Activated CD4-positive, CD25-positive, alpha-beta regulatory T cell treated with anti-CD3 and anti-CD28 coated beads, Interleukin-2, amount 50 U/mL, for 24 hours (primary cell): Measurements from ENCODE around the gene SHROOM3.
"Not testable (repeated sequence)": the region's sequence is repeated elsewhere in the genome, so short reads cannot be mapped to it uniquely, and the experiment has no call there.

Source experiments
- ATAC-seq, 2 donors: fragments of 150-1000 bp; cut with Tn5 transposase; one replicate each; pipeline ENCODE4 v1.10.0; 2021; ENCODE audit warnings: mild to moderate bottlenecking in 1 of 2, moderate library complexity in 1 of 2

Gene SHROOM3

DNA sequence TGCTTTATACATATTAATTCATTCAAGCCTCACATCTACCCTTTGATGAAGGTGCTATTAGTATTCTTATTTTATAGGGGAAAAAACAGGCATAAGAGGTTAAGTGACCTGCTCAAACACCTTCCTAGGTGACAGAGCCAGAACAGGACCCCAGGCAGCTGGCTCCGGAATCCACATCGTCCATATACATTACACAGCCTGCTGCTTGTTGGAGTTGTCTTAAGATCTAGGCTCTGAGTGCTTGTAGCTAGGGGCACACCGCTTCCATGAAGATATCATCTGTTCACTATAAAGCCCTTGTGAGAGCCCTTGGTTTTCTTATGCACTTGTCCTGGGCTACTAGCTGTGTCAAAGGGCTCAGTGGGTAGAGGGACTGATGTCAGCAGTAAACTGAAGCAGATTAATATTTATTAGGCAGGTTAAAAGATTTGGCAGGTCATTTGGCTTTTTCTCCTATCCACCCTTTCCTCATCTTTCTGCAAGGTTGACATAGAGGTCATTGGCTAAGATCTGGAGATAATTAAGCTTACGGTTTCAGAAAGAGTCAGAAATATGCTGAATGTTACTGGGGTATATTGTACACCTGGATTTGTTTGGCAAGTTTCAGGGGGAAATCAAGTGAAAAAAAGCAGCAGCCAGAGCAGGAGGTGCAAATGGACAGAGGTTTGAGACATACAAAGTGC, 267.6 kb downstream of the SHROOM3 start:
- ATAC-seq = no peak

GRCh38 chr4:76703123-76703490, 268.1 kb downstream of the SHROOM3 start:
- ATAC-seq = no peak

DNA sequence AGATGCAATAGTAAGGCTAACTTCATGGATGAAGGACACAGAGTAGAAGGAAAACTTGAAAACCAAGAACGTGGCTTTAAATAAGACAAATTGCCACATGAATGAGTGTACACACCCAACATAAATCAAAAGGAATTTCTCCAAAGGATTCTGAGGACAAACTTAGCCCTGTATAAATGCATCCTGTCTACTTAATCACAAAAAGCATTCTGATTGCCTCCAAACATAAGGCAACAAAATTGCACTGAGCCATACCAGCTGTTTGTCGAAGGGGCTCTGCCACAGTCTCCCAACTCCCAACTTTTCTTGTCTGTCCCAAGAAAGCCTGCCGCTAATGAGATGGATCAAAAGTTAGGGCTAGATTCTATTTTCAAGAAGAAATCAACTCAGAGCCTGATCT, 268.6 kb downstream of the SHROOM3 start:
- ATAC-seq = no peak

DNA sequence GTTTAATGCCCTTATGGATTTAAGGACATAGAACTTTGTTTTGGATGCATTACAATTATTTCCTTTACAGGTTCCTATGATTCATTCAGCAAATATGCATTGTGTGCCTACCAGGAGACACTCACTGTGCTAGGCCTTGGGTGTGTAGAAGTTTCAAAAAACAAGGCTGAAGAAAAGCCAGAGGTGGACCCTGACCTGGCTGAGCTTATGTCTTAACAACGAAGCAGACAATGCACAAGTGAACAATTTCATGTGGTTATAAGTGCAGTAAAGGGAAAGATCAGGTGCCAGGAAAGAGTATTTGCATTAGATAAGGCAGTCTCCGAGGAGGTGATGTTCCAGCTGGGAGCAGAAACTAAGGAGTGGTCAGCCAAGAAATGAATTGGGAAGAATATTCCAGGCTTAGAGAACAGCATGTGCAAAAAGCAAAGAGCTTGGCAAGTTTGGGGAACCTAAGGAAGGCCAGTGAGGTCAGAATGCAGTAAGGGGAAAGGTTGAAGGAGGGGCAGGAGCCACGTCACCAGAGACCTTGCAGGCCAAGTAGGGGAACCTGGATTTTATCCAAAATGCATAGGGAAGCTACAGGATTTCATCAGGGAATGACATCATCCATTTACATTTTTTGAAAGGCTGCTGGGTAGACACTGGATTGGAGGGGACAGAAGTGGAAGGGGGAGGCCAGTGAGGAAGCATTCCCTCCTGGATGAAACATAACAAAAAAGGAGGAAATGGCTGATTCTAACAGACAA, 269.3 kb downstream of the SHROOM3 start:
- no peak for ATAC-seq

DNA sequence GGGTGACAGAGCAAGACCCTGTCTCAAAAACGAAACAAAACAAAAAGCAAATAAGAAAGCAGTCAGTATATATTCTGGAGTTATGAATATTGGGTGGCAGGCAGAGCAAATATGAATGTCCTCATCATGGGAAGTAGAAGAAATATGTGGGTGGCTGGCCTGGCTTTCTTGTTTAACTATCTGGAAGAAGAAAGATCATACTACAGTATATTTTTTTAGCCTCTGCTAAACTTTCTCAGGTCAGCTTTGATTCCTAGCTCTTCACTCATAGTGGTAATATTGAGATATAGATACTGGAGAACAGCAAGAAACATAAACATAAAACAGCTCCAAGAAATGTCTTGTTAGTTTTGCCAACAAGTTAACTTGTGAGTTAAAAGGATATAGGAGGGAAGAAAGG, 270.4 kb downstream of the SHROOM3 start:
- ATAC-seq = no peak

DNA sequence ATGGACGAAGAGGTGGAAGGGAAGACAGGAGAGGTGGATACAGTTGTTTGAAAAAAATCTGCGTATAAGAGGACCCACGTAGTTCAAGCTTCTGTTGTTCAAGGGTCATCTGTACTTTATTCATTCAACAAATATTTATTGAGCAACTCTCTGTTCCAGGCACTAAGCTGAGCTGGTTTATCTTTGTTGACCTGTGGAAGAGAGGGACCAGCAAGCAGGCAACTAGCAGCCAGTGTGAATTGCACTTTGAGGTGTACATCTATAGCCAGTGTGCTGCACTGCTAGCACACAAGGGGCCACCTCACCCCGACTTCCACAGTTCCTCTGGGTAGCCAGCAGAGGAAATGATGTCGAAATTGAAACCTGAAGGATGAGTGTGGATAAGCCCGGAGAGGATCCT, 271.6 kb downstream of the SHROOM3 start:
- no peak for ATAC-seq

DNA sequence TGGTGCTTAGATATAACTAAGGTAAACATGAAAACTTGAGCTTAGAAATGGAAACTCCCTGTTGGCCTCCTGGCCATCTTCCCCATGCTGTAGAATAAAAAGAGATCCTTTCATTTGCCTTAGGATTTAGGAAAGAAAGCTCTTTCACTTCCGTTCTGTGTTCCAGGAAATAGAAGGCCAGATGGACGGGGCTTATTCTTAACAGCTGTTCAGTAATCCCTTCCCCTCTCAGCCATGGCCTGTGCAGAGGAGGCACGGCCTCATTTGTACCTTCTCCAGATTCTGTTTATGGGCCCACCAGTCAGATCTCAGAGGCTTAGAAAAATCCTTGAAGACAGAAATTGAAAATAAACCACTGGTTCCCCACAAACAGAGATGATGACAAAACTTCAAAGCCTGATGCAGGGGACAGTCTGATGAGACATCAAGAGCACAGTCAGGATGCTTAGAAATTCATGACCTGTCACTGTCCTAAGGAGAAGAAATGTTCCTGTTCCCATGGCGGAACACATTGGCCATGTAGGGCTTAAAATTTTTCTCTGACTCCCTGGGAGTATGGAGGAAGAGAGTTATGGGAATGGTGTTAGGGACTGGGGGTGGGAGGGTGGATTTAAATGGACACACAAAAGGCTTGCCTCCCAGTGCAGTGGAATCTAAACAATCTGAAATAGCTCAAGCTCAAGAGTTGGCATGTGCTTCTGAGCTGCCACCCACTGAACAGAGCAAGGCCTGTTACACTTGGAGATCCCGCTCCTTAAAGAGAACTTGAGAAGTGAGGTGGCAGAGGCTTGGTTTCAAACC, 274.1 kb downstream of the SHROOM3 start:
- no peak for ATAC-seq

- ATAC-seq = no peak
Measured at GRCh38 chr4:76709772-76710090, 274.7 kb downstream of the SHROOM3 start.

- ATAC-seq = no peak
Measured at GRCh38 chr4:76712564-76712963, 277.5 kb downstream of the SHROOM3 start.

DNA sequence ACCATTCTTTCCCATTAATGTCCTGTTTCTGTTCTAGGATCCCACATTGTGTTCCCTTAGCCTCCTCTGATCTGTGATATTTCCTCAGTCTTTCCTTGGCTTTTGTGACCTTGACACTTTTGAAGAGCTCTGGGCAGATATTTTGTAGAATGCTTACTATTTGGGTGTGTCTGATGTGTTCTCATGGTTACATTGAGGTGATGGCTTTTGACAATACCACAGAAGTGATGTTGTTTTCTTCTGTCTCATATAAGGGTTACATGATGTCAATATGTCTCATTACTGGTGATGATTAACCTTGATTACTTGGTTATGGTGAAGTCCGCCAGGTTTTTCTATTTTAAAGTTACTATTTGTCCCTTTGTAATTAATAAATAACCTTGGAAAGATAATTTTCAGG, 279.2 kb downstream of the SHROOM3 start:
- no peak for ATAC-seq

GRCh38 chr4:76716020-76716419, 281.0 kb downstream of the SHROOM3 start:
- ATAC-seq = no peak

- no peak for ATAC-seq
Measured at GRCh38 chr4:76716658-76717057, 281.6 kb downstream of the SHROOM3 start.

GRCh38 chr4:76717431-76717830, 282.4 kb downstream of the SHROOM3 start:
- no peak for ATAC-seq

GRCh38 chr4:76718021-76718420, 283.0 kb downstream of the SHROOM3 start:
- no peak for ATAC-seq

GRCh38 chr4:76718831-76719230, 283.8 kb downstream of the SHROOM3 start:
- ATAC-seq = no peak

DNA sequence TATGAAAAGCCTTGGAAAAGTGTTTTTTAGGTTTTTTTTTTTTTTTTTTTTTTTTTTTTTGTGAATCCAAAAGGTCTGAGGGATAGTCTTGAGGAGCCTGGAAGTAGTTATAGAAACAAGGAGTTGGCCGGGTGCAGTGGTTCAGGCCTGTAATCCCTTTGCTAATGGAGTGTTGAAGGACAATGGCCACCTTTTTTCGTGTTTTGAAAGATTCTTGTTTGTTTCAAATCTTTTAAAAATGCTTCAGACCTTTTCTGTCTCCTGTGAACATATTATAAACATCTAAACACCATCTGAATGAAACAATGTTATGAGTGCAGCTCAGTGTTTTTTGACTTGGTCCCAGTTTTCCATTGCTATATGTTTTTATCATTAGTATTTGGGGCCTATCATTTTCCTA, 285.1 kb downstream of the SHROOM3 start:
- no peak for ATAC-seq

GRCh38 chr4:76722146-76722545, 287.1 kb downstream of the SHROOM3 start:
- ATAC-seq = not testable (repeated sequence)

DNA sequence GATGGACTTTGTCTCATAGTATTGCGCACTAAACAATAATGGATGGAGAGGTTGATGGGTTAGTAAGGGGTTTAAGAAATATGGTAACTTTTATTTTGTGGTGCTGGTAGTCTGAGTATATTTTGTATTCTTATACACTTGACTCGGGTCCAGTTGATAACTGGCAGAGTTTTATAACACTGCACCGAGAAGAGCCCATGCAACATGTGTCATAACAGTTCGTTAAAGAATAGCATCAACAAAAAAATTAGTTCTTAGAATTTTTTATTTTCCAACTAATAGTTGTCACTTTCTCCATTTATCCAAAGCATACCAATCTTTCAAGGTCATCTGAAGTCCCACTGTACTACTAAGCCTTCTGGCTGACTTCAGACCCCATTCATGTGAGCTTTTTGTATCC, 287.8 kb downstream of the SHROOM3 start:
- ATAC-seq = no peak

- ATAC-seq = no peak
Measured at GRCh38 chr4:76723373-76723772, 288.3 kb downstream of the SHROOM3 start.

DNA sequence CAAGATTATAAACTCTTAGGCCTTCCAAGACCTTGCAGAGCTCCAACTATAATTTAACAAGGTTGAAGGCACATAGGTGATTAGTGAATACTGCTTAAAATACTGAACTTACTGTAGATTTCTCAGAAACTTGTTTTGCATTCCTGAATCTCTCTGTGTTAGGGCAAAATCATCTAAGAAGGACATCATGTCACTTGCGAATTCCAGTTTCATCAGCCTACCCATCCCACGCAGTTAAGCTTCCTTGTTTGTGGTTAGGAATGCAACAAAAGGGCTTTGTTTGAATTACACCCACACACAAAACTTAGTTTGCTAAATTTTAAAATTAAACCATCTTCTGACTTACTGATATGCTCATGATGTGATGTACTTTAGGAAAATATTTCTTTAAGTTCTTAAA, 288.9 kb downstream of the SHROOM3 start:
- ATAC-seq = no peak

GRCh38 chr4:76725039-76725438, 290.0 kb downstream of the SHROOM3 start:
- no peak for ATAC-seq

GRCh38 chr4:76726176-76726575, 291.1 kb downstream of the SHROOM3 start:
- ATAC-seq = no peak

DNA sequence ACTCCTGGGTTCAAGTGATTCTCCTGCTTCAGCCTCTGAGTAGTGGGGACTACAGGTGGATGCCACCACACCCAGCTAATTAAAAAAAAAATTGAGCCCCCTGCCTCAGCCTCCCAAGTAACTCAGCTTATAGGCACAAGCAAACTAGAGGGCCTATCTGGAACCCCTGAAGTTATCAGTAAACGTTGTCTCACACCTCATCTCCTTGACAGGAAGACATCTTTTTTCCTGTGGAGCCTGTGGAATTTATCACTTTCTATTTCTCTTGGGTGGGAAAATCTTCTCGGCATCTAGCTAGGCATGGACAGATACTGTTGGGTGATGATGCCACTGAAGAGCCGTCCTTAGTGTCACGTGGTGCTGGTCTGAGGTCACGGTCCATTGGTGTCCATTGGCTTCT, 291.6 kb downstream of the SHROOM3 start:
- ATAC-seq = no peak

GRCh38 chr4:76727934-76728333, 292.9 kb downstream of the SHROOM3 start:
- ATAC-seq = not testable (repeated sequence)
